ENCODE results near the gene MAP4K3.
"Not testable (repeated sequence)": the region's sequence is repeated elsewhere in the genome, so short reads cannot be mapped to it uniquely, and the experiment has no call there.

The MAP4K3 gene

DNA sequence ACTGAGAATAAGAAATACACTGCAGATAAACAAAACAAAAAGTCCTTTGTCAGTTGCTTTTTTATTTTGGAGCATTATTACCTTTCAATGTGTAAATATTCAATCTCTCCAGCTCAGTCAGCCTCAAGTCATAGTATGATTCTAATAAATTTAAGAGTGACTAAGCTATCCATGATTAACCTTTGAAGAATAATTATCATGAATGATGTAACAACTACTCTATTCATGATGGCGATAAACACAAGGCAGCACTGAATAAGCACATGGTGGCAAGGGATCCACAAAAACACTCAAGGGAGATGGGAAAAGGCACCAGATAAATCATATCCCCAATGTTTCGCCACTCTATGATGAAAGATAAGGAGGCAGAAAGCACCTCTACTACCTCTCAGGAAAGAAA lies 67.0 kb downstream of the MAP4K3 start:
- DNase-seq, result no peak

GRCh38 chr2:39368846-39369245 lies 68.2 kb downstream of the MAP4K3 start:
- no peak for DNase-seq

DNA sequence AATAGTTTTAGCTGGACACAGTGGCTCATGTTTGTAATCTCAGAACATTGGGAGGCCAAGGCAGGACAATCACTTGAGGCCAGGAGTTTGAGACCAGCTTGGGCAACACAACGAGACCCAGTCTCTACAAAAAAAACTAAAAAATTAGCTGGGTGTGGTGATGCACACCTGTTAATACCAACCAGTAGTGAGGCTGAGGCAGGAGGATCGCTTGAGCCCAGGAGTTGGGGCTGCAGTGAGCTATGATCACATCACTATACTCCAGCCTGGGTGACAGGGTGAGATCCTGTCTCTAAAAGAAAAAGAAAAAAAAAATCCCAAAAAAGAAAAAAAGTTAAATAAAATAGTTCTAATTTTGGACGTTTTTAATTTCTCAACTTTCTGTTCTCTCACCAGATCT lies 68.7 kb downstream of the MAP4K3 start:
- no peak for DNase-seq

- no peak for DNase-seq
Observed at GRCh38 chr2:39362595-39362994, 74.5 kb downstream of the MAP4K3 start.

GRCh38 chr2:39361511-39361910 lies 75.6 kb downstream of the MAP4K3 start:
- DNase-seq, result no peak

GRCh38 chr2:39360342-39360741 lies 76.7 kb downstream of the MAP4K3 start:
- DNase-seq, result not testable (repeated sequence)

DNA sequence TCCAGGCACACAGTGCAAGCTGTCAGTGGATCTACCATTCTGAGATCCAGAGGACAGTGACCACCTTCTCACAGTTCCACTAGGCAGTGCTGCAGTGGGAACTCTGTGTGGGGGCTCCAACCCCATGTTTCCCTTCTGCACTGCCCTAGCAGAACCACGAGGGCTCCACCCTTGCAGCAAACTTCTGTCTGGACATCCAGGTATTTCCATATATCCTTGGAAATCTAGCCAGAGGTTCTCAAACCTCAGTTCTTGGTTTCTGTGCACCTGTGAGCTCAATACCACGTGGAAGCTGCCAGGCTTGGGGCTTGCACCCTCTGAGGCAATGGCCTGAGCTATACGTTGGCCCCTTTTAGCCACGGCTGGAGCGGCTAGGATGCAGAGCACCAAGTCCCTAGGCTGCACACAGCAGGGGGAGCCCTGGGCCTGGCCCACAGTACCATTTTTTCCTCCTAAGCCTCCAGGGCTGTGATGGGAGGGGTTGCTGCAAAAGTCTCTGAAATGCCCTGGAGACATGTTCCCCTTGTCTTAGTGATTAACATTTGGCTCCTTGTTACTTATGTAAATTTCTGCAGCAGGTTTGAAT lies 77.5 kb downstream of the MAP4K3 start:
- DNase-seq, result no peak

DNA sequence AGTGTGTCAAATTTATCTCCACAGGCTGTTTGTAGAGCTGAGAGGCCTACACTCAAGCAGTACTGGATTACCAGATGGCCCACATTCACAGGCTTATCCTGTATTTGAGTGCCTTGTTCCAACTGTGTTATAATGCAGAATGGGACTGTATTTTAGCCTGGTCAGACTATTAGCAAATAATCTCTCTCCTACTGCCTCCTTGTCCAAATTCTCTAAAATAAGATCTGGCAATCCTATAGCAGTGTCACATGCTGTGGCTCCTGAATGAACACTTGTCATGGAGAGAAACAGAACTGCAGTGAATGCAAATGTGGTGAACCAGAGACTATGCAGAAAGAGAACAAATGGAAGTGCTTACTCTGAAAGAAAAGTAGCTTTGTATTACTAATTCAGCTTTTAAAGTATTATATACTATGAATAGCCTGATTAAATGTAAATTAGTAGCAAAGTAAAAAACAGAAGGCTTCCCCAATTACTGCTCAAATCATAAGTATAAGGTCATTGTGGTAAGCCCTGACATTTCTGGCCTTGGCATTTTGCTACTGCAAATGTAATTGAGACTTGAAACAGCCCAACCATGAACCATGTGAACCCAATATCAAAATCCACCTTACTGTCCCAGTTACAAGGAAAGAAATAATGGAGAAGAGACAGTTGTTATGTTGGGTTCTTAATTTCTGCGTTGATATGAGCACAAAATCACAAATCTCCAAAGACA lies 80.0 kb downstream of the MAP4K3 start:
- DNase-seq, result no peak

DNA sequence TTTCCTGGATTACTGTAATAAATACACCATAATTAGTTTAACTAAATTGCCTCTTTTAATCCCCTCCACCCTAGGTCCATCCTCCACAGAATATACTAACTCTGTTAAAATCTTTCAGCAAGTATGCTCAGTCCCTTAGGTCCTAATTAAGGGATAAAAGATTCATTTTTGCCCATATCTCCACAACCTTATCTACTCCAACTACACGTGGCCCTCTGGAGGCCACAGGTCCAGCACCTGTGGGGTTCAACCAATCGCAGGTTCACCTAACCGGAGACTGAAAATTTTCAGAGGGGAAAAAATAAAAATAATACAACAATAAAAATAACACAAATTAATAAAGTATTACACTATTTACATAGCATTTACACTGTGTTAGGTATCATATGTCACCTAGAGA lies 86.4 kb downstream of the MAP4K3 start:
- DNase-seq, result no peak

DNA sequence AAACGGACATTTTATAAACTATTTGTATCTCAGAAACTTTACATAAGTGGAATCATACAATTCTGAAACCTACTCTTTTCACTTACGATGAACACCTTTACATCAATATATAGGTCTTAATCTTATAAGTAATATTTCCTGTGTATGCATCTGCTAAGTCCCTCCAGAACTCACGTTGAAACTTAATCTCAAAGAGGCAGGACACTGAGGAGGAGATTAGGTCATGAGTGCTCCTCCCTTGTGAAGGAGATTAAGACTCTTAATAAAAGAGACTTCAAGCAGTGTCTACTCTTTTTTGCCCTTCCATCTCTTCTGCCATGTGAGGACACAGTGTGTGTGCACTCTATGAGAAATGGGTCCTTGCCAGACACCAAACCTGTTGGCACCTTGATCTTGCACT lies 98.6 kb downstream of the MAP4K3 start:
- DNase-seq, result no peak

DNA sequence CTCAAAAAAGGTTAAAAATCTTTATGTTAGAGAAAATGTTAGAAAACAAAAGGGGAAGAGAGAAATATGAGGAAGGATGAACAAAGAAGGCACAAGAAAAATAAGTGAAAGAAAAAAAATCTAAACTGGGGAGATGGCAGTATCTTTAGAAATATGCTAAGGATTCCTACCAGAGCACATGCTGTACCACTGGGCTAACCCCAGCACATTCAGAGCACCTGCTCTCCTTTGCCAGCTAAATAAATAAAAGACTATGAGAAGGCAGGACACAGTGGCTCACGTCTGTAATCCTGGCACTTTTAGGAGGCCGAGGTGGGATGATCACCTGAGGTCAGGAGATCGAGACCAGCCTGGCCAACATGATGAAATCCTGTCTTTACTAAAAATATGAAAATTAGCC lies 101.2 kb downstream of the MAP4K3 start:
- DNase-seq, result no peak

DNA sequence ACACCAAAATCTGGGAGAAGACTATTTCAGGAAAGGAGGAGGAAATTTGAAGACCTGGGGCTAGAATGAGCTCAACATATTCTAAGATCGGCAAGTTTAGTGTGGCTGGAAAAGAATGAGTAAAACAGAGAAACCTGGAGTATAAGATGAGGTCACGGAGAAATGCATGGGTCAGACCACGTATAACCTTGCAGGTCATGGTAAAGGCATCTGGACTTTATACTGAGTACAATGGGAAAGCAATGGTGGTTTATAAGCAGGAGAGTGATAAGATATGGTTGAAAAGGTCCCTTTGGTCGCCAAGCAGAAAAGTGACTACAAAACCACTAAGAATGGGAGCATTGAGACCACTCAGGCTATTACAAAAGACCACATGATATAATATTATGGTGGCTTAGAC lies 102.1 kb downstream of the MAP4K3 start:
- DNase-seq, result no peak

- no peak for DNase-seq
Observed at GRCh38 chr2:39334529-39334928, 102.6 kb downstream of the MAP4K3 start.

DNA sequence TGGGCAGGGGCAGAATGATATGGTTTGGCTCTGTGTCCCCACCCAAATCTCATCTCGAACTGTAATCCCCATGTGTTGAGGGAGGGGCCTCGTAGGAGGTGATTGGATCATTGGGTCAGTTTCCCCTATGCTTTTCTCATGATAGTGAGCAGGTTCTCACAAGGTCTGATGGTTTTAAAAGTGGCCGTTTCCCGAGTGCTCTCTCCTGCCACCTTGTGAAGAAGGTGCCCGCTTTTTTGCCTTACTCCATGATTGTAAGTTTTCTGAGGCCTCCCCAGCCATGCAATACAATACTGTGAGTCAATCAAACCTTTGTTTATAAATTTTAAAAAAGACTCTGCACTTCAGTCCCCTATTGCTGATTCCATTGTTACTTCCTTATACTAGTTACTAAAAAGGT lies 110.4 kb downstream of the MAP4K3 start:
- DNase-seq, result no peak

DNA sequence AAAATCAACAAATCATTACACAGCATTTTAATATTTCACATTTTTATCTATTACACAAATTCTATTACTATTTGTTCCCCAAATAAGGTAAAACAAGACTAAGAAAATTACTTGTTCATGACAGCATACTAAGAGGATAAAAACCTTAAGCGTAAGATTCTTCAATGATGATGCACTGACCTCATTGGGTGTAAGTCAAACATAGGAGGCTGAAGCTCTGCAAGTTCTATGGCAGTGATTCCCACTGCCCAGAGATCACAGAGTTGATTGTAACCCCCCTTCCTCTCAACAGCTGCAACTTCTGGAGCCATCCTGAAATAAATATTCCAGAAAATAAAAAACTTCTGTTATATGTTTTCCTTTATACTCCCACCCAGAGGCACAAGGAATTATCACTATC lies 111.1 kb downstream of the MAP4K3 start:
- no peak for DNase-seq

DNA sequence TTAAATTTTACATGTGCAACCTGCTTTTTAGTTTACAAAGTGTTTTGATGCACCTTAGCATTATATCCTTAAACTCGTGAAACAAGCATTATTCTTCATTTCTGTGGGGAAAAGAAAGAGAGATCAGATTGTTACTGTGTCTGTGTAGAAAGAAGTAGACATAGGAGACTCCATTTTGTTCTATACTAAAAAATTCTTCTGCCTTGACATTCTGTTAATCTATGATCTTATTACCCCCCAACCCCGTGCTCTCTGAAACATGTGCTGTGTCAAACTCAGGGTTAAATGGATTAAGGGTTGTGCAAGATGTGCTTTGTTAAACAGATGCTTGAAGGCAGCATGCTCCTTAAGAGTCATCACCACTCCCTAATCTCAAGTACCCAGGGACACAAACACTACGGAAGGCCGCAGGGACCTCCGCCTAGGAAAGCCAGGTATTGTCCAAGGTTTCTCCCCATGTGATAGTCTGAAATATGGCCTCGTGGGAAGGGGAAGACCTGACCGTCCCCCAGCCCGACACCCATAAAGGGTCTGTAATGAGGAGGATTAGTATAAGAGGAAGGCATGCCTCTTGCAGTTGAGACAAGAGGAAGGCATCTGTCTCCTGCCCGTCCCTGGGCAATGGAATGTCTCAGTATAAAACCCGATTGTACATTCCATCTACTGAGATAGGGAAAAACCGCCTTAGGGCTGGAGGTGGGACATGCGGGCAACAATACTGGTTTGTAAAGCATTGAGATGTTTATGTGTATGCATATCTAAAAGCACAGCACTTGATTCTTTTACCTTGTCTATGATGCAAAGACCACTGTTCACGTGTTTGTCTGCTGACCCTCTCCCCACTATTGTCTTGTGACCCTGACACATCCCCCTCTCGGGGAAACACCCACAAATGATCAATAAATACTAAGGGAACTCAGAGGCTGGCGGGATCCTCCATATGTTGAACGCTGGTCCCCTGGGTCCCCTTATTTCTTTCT lies 115.7 kb downstream of the MAP4K3 start:
- DNase-seq, result not testable (repeated sequence)

DNA sequence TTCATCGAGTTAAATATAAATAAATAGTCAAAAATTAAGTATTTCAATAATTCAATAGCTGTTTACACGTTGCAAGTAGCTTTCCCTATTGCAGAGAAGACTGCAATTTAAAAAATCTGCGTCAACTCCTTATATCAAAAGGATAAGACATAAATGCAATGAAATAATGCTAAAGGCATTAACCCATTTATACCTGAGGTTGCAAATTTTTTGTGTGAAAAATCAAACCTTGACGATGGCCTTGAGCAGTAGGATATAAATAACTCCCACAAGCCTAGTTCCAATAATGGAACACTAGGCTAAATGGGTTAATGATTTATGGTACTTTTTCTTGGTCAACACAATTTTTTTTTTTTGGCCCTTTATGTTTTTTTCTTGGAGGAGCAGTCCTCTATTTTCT lies 116.9 kb downstream of the MAP4K3 start:
- DNase-seq, result no peak

DNA sequence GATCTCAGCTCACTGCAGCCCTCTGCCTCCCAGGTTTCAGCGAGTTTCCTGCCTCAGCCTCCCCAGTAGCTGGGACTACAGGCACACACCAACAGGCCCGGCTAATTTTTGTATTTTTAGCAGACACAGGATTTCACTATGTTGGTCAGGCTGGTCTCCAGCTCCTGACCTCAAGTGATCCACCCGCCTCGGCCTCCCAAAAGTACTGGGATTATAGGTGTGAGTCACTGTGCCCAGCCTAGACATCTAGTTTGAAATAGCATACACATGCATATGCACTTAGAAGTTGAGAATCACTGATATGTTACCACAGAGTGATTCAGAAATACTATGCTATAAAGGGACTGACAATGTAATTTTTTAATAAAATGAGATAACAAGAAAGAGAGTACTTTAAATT lies 123.5 kb downstream of the MAP4K3 start:
- no peak for DNase-seq

GRCh38 chr2:39311469-39311868 lies 125.6 kb downstream of the MAP4K3 start:
- DNase-seq, result no peak

- DNase-seq, result no peak
Observed at GRCh38 chr2:39308778-39309177, 128.3 kb downstream of the MAP4K3 start.

- DNase-seq, result no peak
Observed at GRCh38 chr2:39306626-39307025, 130.5 kb downstream of the MAP4K3 start.

- no peak for DNase-seq
Observed at GRCh38 chr2:39304729-39305128, 132.4 kb downstream of the MAP4K3 start.

GRCh38 chr2:39304200-39304599 lies 132.9 kb downstream of the MAP4K3 start:
- DNase-seq, result no peak

DNA sequence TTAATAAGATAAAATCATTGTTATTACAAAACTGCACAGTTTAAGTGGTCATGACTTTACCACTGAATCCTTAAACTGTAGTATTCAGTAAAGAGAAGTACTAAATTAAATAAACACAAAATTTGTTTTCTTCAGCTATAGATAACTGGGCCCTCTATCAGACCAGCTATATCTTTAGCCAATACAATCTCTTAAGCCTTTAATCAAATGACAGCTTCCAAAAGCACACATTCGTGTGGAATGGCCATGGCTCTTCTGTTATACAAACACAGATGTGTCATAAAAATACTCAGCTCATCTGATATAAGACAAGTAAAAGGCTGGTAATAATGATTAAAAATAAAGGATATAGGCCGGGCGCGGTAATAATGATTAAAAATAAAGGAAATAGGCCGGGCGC lies 135.7 kb downstream of the MAP4K3 start:
- DNase-seq, result no peak

Measured in SIG-M5 (cell line).